Thymus (tissue), 11 donors: ENCODE results near the gene BACH1. TPM values are rescaled to one million over a fixed set of nuclear protein-coding genes. Genes with fewer than 3 reads are reported as not detected.
"Not testable (repeated sequence)": the region's sequence is repeated elsewhere in the genome, so short reads cannot be mapped to it uniquely, and the experiment has no call there.

Experiments used
- DNase-seq, 9 donors: peaks; one replicate each; pipeline ENCODE4 v3.0.0-alpha.2; 2013; ENCODE audit warnings: low spot score in 9 of 9, low read depth in 6 of 9, missing footprints in 1 of 9
- H3K27ac ChIP-seq, 2 donors: one replicate each; pipeline ENCODE4 v1.5.1; 2013; ENCODE audit warnings: control low read depth in 1 of 2, low read depth in 1 of 2, low read length in 1 of 2, mild to moderate bottlenecking in 1 of 2, moderate library complexity in 1 of 2
- H3K27me3 ChIP-seq, 2 donors: one replicate each; pipeline ENCODE4 v1.5.1; 2013; ENCODE audit warnings: low read length in 1 of 2; ENCODE audit not compliant: control insufficient read depth in 2 of 2, insufficient read depth in 1 of 2
- H3K36me3 ChIP-seq, 2 donors: one replicate each; pipeline ENCODE4 v1.5.1; 2013; ENCODE audit warnings: low read length in 1 of 2, mild to moderate bottlenecking in 1 of 2, moderate library complexity in 1 of 2; ENCODE audit not compliant: control insufficient read depth in 2 of 2, insufficient read depth in 2 of 2
- H3K4me1 ChIP-seq, 2 donors: one replicate each; pipeline ENCODE4 v1.5.1; 2013; ENCODE audit warnings: low read length in 2 of 2; ENCODE audit not compliant: control insufficient read depth in 2 of 2, insufficient read depth in 2 of 2
- H3K4me3 ChIP-seq, 2 donors: one replicate each; pipeline ENCODE4 v1.5.1; 2013; ENCODE audit warnings: low read length in 2 of 2, control low read depth in 1 of 2, mild to moderate bottlenecking in 1 of 2
- H3K9me3 ChIP-seq, 2 donors: one replicate each; pipeline ENCODE4 v1.5.1; 2013; ENCODE audit warnings: low read length in 1 of 2, mild to moderate bottlenecking in 1 of 2; ENCODE audit not compliant: control insufficient read depth in 2 of 2, insufficient read depth in 1 of 2
- WGBS: extraction: QIAGEN DNeasy Blood & Tissue Kit; methylation state at CpG from one replicate; pipeline ENCODE4 v1.1.7; 2013; 5-methylcytosine and 5-hydroxymethylcytosine counted together
- polyA plus RNA-seq: library from polyadenylated mRNA; stranded (reverse); fragments of 200-250 nt; gene quantifications from one replicate; pipeline ENCODE4 v1.2.3, GENCODE V29; 2013
- total RNA-seq: library from RNA; stranded (reverse); fragments of 120-200 nt; gene quantifications from one replicate; pipeline ENCODE4 v1.2.4, GENCODE V29; 2013
- donor health status: healthy.

Gene BACH1
- total and polyA plus RNA-seq, 2 donors = 17.6 to 23.0 TPM

DNA sequence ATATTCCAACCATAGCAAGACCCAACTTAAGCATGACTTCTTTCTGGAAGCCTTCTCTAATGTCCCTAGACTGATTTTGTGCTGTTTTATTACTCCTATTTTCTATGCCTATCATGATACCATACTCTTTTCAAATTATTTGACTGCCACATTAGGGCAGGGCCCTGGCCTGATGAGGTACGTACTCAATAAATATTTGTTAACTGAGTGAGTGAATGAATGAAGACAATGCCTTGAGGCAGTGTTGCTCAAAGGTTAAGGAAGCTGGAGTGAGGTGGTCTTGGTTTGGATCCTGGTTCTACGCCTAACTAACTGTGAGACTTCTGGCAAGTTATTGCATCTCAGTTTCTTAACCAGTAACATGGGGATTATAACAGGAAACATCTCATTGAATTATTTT lies 38.3 kb upstream of the BACH1 start:
- Histone ChIP-seq H3K4me3 (no peak overlapping the region), H3K36me3 (no peaks in the 10 kb centered on the region), H3K4me1 (no peaks in the 10 kb centered on the region), H3K27ac (no peak overlapping the region), H3K9me3 (no peaks in the 10 kb centered on the region), H3K27me3 (no peaks in the 10 kb centered on the region)
- no peak for DNase-seq
- over 99% methylated on average over 2 of the region's 2 CpGs for whole genome bisulfite sequencing

DNA sequence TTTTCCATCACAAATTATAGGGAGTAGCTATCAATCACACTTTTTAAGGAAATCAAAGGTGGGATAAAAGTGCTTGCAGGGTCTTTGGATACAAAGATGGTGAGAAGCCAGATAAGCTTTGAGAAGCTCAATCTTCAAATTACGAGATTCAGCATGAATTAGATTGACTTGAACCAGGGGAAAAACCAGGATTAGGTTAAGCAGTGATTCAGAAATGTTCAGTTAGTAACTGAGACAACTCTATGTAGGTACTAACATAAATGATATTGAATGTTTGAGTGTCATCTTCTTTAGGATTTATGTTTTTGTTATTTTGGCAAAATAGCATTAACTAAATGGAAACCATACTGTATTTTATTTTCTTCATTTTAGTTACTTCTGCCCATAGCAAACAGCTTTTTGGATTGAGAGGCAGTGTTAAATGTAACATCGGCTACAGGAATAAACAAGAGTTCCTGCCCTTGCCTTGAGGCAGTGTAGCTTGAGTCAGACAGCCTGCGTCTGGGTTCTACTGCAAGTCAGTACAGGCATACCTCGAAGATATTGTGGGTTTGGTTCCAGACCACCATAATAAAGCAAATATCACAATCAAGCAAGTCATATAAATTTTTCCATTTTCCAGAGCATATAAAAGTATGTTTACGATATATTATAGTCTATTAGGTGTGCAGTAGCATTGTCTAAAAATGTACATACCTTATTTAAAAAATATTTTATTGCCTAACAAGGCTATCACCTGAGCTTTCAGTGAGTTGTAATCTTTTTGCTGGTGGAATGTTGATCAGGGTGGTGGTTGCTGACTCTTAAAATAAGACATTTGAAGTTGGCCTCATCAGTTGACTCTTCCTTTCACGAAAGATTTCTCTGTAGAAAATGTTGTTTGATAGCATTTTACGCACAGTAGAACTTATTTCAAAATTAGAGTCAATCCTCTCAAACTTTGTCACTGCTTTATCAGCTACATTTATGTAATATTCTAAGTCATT lies 36.9 kb upstream of the BACH1 start:
- Histone ChIP-seq H3K27ac (no peak overlapping the region), H3K4me1 (no peaks in the 10 kb centered on the region), H3K9me3 (no peaks in the 10 kb centered on the region), H3K27me3 (no peaks in the 10 kb centered on the region), H3K36me3 (no peaks in the 10 kb centered on the region), H3K4me3 (no peak overlapping the region)
- DNase-seq = no peak
- WGBS = 95% methylated on average over 7 of the region's 7 CpGs

DNA sequence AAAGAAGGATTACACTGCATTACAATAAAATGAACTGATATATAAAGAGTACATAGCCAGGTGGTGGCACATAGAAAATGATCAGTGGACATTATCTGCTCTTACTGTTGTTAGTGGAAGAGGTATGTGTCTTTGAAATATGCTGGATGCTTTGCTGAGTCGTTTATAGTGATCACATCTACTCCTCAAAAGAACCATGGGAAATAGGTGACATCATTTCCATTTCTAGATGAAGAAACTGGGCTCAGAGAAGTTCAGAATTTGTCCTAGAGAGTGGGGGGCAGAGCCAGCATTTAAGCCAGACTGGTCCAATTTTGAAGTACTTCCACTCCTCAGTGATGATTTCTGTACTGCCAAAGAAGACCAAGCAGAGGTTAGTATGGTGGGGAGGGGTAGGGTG lies 34.0 kb upstream of the BACH1 start:
- WGBS = 92% methylated on average over 1 of the region's 1 CpG
- no peaks in the 10 kb centered on the region for H3K4me1 ChIP-seq

DNA sequence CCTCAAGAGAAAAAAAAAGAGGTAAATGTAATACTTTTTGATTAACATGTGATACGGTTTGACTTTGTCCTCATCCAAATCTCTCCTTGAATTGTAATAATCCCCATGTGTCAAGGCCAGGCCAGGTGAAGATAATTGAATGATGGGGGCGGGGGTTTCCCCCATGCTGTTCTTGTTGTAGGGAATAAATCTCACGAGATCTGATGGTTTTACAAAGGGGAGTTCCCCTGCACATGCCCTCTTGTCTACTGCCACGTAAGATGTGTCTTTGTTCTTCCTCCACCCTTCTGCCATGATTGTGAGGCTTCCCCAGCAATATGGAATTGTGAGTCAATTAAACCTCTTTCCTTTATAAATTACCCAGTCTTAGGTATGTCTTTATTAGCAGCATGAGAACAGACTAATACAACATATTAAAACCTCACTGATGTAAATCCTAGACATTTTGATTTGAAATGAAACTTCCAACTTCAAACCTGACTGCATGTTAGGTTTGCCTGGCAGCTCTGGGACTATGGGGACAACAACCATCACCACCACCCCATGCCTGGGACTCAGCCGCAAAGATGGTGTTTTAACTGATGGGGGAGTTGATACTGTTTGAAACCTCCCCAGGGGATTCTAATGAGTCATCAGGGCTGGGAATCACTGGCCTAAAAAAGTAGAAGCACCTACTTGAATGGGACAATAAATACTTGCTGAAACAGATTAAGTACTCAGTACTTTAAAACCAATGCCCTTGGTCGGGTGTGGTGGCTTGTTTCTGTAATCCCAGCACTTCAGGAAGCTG lies 32.8 kb upstream of the BACH1 start:
- Histone ChIP-seq H3K9me3 (no peaks in the 10 kb centered on the region), H3K4me3 (no peak overlapping the region), H3K27ac (no peak overlapping the region), H3K4me1 (no peaks in the 10 kb centered on the region), H3K27me3 (no peaks in the 10 kb centered on the region), H3K36me3 (no peaks in the 10 kb centered on the region)
- DNase-seq = no peak
- 93% methylated on average over 6 of the region's 6 CpGs for WGBS

More for the DNA sequence above, 34.0 kb upstream of the BACH1 start:
- H3K9me3 ChIP-seq = no peaks in the 10 kb centered on the region
- no peak for DNase-seq
- H3K27me3 ChIP-seq = no peaks in the 10 kb centered on the region
- no peak overlapping the region for H3K27ac ChIP-seq
- no peak overlapping the region for H3K4me3 ChIP-seq
- H3K36me3 ChIP-seq = no peaks in the 10 kb centered on the region

DNA sequence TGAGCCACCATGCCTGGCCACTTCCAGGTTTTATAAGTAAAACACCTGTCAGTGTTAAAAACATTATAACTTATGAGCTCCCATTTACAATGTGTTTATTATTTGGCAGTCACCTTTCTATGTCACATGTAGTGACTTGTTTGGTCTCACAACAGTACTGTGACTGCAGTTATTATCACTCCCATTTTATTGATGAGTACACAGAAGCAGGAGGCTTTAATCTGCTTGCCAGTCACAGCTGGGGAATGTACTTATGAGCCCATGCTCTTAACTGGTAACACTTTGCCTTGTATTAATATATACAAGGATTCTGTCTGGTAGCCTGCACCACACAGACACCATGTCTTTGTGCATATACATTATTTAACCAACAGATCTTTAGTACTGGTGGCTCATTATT lies 31.1 kb upstream of the BACH1 start:
- H3K4me1 ChIP-seq = no peaks in the 10 kb centered on the region
- no peak overlapping the region for H3K4me3 ChIP-seq
- DNase-seq = no peak
- no peaks in the 10 kb centered on the region for H3K27me3 ChIP-seq
- no peaks in the 10 kb centered on the region for H3K9me3 ChIP-seq
- H3K27ac ChIP-seq = no peak overlapping the region
- H3K36me3 ChIP-seq = no peaks in the 10 kb centered on the region

DNA sequence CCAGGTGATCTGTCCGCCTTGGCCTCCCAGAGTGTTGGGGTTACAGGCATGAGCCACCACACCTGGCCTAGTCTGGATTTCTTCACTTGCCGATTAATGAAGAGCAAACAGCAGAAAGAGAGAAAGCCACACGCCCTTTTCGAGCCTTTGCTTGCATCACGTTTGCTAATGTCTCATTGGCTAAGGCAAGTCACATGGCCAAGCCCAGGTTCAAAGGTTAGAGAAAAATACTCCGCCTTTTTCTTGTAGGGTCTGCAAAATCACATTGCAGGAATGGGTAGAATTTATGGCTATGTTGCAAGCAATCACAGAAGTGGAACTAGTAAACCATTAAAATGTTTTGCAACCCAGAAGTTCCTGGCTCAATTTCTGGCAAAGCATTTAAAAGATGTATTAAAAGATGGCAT lies 26.8 kb upstream of the BACH1 start:
- Histone ChIP-seq H3K4me1 (no peaks in the 10 kb centered on the region), H3K4me3 (no peak overlapping the region), H3K27me3 (no peaks in the 10 kb centered on the region), H3K27ac (no peak overlapping the region), H3K9me3 (no peaks in the 10 kb centered on the region), H3K36me3 (no peaks in the 10 kb centered on the region)
- WGBS = 97% methylated on average over 6 of the region's 6 CpGs
- no peak for DNase-seq

DNA sequence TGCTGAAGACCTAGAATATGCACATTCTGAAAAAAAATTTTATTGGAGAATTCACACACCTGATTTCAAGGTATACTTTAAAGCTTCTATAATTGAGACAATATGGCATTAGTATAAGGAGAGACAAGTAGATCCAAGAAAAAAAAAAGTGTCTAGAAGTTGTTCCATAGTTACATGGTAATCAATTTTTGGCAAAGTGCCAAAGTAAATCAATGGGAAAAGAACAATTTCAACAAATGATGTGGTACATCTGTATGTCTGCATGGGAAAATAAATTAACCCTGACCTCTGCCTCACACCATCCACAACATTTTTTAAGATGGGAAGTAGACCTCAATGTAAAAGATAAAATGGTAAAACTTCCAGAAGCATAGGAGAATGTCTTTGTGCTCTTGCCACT lies 21.3 kb upstream of the BACH1 start:
- no peak overlapping the region for H3K4me3 ChIP-seq
- H3K27me3 ChIP-seq = no peaks in the 10 kb centered on the region
- H3K9me3 ChIP-seq = no peaks in the 10 kb centered on the region
- H3K36me3 ChIP-seq = no peaks in the 10 kb centered on the region
- no peaks in the 10 kb centered on the region for H3K4me1 ChIP-seq
- no peak for DNase-seq
- H3K27ac ChIP-seq = no peak overlapping the region

DNA sequence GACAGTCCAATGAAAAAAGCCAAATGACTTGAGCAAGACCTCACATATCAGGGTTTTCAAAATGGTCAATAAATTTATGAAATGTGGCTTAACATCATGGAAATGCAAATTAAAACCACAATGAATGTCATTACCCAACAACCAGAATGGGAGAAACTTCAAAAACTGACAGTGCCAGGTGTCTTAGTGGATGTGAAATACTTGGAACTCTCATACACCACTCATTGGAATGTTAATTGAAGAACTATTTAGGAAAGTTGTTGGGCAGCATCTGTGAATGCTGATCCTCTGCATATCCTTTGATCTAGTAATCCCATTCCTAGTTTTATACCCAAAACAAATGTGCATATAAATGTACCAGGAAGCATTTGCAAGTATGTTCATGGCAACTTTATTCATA lies 19.2 kb upstream of the BACH1 start:
- no peaks in the 10 kb centered on the region for H3K27me3 ChIP-seq
- H3K4me3 ChIP-seq = no peak overlapping the region
- DNase-seq = no peak
- no peaks in the 10 kb centered on the region for H3K36me3 ChIP-seq
- H3K4me1 ChIP-seq = no peaks in the 10 kb centered on the region
- no peak overlapping the region for H3K27ac ChIP-seq
- no peaks in the 10 kb centered on the region for H3K9me3 ChIP-seq

DNA sequence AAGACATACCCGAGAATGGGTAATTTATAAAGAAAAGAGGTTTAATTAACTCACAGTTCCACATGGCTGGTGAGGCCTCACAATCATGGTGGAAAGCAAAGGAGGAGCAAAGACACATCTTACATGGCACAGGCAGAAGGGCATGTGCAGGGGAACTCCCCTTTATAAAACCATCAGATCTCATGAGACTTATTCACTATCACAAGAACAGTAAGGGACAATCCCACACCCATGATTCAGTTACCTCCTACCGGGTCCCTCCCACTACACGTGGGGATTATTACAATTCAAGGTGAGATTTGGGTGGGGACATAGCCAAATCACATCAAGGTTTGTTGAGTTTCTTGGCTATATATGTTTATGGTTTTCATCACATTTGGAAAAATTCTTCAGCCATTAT lies 16.9 kb upstream of the BACH1 start:
- not testable (repeated sequence) for H3K4me1 ChIP-seq, H3K9me3 ChIP-seq, H3K27ac ChIP-seq, H3K4me3 ChIP-seq, H3K27me3 ChIP-seq, DNase-seq, H3K36me3 ChIP-seq
- 99% methylated on average over 3 of the region's 3 CpGs for WGBS
